ENCODE measurements around the gene KSR2.

KSR2 gene

DNA sequence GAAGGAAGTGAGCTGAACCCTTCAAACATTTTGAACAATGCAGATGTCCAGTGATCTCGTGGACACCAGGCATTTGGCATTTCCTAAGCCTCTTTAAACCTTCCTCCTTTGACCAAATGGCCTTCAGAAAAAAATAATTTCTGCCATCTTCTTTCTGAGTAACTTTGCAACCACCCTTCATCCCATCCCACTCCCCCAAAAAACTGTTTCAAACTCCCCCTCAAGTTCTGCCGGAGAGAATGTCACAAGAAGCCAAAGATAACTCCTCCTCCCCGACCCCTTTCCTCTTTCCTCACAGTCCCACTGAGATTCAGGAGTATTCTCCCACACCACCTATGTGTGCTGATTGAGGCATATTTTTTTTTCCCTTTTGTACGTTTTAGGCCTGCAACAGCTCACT is 1.7 kb downstream of the KSR2 start:
- Histone ChIP-seq H3K9me3 (ENCODE audit: control insufficient read depth, insufficient read depth, low read depth, low read length) (no peaks in the 10 kb centered on the region), H3K4me3 (ENCODE audit: low read depth, low read length) (no peak overlapping the region), H3K27ac (ENCODE audit: extremely low read depth, low read depth, low read length) (no peak overlapping the region), H3K36me3 (ENCODE audit: control insufficient read depth in 2 of 2, insufficient read depth in 1 of 2, low read length in 2 of 2) (no peaks in the 10 kb centered on the region), H3K4me1 (ENCODE audit: control insufficient read depth, insufficient read depth, low read length) (0 out of 2 replicates have a peak, but pooled peaks cover 2% of the 10 kb centered on the region)
- TF ChIP-seq, protein P1, sequence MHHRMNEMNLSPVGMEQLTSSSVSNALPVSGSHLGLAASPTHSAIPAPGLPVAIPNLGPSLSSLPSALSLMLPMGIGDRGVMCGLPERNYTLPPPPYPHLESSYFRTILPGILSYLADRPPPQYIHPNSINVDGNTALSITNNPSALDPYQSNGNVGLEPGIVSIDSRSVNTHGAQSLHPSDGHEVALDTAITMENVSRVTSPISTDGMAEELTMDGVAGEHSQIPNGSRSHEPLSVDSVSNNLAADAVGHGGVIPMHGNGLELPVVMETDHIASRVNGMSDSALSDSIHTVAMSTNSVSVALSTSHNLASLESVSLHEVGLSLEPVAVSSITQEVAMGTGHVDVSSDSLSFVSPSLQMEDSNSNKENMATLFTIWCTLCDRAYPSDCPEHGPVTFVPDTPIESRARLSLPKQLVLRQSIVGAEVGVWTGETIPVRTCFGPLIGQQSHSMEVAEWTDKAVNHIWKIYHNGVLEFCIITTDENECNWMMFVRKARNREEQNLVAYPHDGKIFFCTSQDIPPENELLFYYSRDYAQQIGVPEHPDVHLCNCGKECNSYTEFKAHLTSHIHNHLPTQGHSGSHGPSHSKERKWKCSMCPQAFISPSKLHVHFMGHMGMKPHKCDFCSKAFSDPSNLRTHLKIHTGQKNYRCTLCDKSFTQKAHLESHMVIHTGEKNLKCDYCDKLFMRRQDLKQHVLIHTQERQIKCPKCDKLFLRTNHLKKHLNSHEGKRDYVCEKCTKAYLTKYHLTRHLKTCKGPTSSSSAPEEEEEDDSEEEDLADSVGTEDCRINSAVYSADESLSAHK (tag by site-specific recombination; IDR thresholded peaks at IDR 0.05) = peak; percentile 93
- no peak for TF ChIP-seq ZNF341 (tag by site-specific recombination; IDR thresholded peaks at IDR 0.05; ENCODE audit: low read depth)
- ChIA-PET CTCF (interaction anchor here (0.6 to 0.7 kb wide), 2 partner anchors 92 to 418 kb away, joined by 3 read pairs; no protein-coding TSS in a partner anchor), POLR2A (no interaction called here)

DNA sequence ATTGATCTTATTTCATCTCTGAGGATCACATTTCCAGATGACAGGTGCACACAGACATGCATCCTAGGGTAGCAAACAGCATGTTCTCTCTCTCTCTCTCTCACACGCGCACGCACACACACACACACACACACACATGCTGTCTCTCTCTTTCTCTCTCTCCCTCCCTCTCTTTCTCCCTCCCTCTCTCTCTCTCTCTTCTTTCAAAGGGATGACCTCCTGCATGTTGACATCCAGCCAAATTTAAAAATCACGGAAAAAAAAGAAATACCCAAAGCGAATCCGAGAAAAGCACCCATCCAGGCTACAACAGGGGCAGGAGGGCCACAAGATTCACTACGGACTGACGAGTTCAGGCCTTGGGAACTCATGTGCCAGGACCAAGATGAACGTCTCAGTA is 2.3 kb downstream of the KSR2 start:
- H3K27ac ChIP-seq (ENCODE audit: extremely low read depth, low read depth, low read length) = no peak overlapping the region
- H3K4me1 ChIP-seq (ENCODE audit: control insufficient read depth, insufficient read depth, low read length) = 0 out of 2 replicates have a peak, but pooled peaks cover 2% of the 10 kb centered on the region
- H3K9me3 ChIP-seq (ENCODE audit: control insufficient read depth, insufficient read depth, low read depth, low read length) = no peaks in the 10 kb centered on the region
- no peaks in the 10 kb centered on the region for H3K36me3 ChIP-seq (ENCODE audit: control insufficient read depth in 2 of 2, insufficient read depth in 1 of 2, low read length in 2 of 2)
- TF ChIP-seq, protein P2, sequence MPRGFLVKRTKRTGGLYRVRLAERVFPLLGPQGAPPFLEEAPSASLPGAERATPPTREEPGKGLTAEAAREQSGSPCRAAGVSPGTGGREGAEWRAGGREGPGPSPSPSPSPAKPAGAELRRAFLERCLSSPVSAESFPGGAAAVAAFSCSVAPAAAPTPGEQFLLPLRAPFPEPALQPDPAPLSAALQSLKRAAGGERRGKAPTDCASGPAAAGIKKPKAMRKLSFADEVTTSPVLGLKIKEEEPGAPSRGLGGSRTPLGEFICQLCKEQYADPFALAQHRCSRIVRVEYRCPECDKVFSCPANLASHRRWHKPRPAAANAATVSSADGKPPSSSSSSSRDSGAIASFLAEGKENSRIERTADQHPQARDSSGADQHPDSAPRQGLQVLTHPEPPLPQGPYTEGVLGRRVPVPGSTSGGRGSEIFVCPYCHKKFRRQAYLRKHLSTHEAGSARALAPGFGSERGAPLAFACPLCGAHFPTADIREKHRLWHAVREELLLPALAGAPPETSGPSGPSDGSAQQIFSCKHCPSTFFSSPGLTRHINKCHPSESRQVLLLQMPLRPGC (tag by site-specific recombination; IDR thresholded peaks at IDR 0.05) = no peak
- TF ChIP-seq, protein P3, sequence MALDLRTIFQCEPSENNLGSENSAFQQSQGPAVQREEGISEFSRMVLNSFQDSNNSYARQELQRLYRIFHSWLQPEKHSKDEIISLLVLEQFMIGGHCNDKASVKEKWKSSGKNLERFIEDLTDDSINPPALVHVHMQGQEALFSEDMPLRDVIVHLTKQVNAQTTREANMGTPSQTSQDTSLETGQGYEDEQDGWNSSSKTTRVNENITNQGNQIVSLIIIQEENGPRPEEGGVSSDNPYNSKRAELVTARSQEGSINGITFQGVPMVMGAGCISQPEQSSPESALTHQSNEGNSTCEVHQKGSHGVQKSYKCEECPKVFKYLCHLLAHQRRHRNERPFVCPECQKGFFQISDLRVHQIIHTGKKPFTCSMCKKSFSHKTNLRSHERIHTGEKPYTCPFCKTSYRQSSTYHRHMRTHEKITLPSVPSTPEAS (tag by site-specific recombination; IDR thresholded peaks at IDR 0.05) = peak; percentile 60; the same call in 1 of the 2 replicates
- TF ChIP-seq ZNF521 (tag by site-specific recombination; IDR thresholded peaks at IDR 0.05) (no peak), ZNF544 (tag by site-specific recombination; IDR thresholded peaks at IDR 0.05) (no peak), SCRT2 (tag by site-specific recombination; IDR thresholded peaks at IDR 0.05) (no peak), ZNF366 (tag by site-specific recombination; conservative IDR thresholded peaks at IDR 0.05) (0 out of 2 replicates have a peak, but pooled peaks have one; percentile 24), MEIS1 (CRISPR knock-in tag; IDR thresholded peaks at IDR 0.05; ENCODE audit: borderline replicate concordance) (no peak), ZBTB8A (tag by site-specific recombination; IDR thresholded peaks at IDR 0.05) (no peak), ZNF596 (tag by site-specific recombination; IDR thresholded peaks at IDR 0.05) (0 out of 2 replicates have a peak, but pooled peaks have one; percentile 62), ZBTB1 (tag by site-specific recombination; IDR thresholded peaks at IDR 0.05) (no peak), SP7 (tag by site-specific recombination; IDR thresholded peaks at IDR 0.05) (no peak), ZNF514 (tag by site-specific recombination; IDR thresholded peaks at IDR 0.05) (no peak)
- TF ChIP-seq, protein P4, sequence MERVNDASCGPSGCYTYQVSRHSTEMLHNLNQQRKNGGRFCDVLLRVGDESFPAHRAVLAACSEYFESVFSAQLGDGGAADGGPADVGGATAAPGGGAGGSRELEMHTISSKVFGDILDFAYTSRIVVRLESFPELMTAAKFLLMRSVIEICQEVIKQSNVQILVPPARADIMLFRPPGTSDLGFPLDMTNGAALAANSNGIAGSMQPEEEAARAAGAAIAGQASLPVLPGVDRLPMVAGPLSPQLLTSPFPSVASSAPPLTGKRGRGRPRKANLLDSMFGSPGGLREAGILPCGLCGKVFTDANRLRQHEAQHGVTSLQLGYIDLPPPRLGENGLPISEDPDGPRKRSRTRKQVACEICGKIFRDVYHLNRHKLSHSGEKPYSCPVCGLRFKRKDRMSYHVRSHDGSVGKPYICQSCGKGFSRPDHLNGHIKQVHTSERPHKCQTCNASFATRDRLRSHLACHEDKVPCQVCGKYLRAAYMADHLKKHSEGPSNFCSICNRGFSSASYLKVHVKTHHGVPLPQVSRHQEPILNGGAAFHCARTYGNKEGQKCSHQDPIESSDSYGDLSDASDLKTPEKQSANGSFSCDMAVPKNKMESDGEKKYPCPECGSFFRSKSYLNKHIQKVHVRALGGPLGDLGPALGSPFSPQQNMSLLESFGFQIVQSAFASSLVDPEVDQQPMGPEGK (tag by site-specific recombination; IDR thresholded peaks at IDR 0.05) = no peak
- TF ChIP-seq, protein P5, sequence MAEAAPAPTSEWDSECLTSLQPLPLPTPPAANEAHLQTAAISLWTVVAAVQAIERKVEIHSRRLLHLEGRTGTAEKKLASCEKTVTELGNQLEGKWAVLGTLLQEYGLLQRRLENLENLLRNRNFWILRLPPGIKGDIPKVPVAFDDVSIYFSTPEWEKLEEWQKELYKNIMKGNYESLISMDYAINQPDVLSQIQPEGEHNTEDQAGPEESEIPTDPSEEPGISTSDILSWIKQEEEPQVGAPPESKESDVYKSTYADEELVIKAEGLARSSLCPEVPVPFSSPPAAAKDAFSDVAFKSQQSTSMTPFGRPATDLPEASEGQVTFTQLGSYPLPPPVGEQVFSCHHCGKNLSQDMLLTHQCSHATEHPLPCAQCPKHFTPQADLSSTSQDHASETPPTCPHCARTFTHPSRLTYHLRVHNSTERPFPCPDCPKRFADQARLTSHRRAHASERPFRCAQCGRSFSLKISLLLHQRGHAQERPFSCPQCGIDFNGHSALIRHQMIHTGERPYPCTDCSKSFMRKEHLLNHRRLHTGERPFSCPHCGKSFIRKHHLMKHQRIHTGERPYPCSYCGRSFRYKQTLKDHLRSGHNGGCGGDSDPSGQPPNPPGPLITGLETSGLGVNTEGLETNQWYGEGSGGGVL (tag by site-specific recombination; IDR thresholded peaks at IDR 0.05) = peak; percentile 46; the same call in 1 of the 2 replicates
- ChIA-PET POLR2A (no interaction called here), CTCF (interaction anchor here (1.1 kb wide), 1 partner anchor 92 kb away, joined by 3 read pairs; no protein-coding TSS in a partner anchor)
- no peak overlapping the region for H3K4me3 ChIP-seq (ENCODE audit: low read depth, low read length)

Data from HEK293 (cell line).